Activated T-cell treated with anti-CD3 and anti-CD28 coated beads for 4 hours (primary cell): ENCODE results near the gene CORT.
A peak's percentile ranks its signal among the peaks of the same experiment; 100 is the strongest.

ENCODE experiments used
- DNase-seq: peaks from one replicate; pipeline ENCODE4 v3.0.0-alpha.2; 2020

Gene CORT

DNA sequence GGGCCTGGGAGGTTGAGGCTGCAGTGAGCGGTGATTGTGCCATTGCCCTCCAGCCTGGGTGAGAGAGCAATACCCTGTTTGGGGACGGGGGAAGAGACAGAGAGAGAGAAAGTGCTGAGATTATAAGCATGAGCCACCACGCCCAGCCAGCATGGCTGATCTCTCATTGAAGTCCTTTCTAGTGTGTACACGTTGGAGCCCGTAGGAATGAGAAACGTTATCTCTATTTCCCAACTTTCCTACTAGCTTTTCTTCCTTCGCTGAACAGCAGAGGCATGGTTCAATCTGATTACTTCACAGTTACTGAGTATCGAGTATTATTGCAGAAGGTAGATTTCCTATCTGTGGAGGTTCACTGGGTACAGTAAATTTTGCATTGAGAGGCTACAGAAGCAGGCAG is 29.5 kb downstream of the CORT start:
- no peak for DNase-seq

DNA sequence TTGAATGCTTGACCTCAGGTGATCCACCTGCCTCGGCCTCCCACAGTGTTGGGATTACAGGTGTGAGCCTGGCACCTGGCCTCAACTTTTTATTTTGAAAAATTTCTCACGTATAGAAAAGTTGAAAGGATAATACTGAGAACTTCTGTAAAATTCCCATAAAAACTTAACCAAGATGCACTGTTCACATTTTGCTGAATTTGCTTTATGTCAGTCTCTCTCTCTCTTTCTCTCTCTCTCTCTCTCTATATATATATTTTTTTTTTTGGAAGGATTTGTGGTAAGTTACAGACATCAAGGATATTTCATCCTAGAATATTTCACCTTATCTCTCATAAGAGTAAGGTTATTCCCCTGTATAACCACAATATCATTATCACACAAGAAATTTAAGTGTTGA is 30.8 kb downstream of the CORT start:
- DNase-seq: no peak

DNA sequence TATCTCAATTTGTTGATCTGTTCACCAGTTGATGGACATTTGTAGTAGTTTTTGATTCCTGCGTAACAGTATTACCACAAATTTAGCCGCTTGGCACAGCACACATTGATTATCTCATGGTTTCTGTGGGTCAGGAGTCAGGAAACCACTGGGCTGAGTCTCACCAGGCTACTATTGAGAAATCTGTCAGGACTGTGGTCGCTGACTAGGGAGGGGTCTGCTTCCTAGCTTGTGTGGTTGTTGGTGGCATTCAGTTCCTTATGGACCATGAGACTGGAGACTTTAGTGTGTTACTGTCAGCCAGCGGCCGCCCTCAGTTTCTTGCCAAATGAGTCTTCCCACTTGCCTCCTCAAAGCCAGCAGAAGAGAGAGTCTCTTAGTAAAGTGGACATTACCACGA is 34.7 kb downstream of the CORT start:
- no peak for DNase-seq

DNA sequence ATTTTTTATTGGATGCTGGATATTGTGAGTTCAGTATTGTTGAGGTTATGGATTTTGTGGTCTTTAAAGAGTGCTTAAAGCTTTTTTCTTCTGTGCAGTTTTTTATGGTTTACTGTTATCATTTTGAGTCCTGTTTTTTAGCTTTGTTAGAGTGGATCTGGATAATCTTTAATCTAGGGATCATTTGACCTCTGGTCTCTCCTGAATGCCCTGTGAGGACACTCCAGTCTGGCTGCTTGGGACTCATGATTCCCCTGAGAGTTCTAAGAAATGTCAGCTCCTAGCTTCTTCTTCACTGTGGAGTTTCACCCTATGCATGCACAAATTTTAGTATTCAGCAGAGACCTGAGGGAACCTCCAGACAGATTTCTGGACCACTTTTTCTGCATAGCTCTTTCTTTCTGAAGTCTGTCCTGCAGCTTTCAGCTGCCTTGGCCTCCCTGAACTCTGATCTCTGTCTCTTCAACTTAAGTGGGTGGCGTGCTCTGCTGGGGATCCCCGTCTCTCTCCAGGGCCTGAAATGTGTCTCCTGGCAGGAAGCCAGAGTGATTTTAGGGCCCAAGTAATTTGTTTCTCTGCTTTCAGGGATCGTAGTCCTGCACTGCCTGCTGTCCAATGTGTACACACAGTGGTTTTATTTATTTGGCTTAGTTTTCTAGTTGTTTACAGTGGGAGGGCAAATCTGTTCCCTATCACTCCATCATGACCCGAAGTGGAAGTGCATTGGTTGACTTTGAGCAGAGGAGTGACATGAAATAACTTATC is 39.6 kb downstream of the CORT start:
- no peak for DNase-seq

DNA sequence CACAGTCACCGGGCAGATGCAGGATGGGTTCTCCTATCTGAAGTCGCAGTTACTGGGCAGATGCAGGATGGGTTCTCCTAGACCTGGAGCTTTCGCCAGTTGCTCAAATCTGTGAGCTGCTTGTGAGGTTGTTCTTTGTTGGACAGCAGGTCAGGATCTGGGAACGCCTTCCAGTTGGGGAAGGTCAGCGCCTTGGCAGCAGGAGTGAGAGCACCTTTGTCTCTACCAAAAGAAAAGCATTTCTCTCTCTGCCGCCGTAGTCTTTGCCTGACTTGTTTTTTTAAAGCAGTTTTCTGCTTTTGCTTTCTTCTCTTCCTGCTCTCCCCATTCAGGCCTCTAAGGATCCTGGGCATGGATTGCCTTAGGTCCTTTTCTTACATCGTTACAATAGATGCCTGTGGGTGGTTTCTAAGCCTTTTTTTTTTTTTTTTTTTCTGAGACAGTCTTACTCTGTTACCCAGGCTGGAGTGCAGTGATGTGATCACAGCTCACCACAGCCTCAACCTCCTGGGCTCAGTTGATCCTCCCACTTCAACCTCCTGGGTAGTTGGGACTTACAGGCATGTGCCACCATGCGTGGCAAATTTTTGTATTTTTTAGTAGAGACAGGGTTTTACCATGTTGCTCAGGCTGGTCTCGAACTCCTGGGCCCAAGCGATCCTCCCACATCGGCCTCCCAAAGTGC is 40.6 kb downstream of the CORT start:
- no peak for DNase-seq

DNA sequence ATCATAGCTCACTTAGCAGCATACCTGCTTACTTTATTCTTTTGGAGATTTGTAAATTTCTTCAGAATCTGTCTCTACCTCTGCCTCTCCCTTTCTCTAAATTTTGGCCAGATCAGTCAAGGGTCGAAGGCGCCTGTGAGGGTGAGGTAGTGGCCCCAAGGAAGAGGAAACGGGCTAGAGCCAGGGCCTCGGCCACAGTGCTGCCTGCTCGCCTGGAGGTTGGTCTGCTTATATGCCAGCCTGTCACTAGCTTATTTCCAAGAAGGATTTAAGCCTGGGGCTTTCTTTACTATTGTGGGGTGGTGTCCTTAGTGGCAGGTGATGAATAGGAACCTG is 44.6 kb downstream of the CORT start:
- DNase-seq: no peak

DNA sequence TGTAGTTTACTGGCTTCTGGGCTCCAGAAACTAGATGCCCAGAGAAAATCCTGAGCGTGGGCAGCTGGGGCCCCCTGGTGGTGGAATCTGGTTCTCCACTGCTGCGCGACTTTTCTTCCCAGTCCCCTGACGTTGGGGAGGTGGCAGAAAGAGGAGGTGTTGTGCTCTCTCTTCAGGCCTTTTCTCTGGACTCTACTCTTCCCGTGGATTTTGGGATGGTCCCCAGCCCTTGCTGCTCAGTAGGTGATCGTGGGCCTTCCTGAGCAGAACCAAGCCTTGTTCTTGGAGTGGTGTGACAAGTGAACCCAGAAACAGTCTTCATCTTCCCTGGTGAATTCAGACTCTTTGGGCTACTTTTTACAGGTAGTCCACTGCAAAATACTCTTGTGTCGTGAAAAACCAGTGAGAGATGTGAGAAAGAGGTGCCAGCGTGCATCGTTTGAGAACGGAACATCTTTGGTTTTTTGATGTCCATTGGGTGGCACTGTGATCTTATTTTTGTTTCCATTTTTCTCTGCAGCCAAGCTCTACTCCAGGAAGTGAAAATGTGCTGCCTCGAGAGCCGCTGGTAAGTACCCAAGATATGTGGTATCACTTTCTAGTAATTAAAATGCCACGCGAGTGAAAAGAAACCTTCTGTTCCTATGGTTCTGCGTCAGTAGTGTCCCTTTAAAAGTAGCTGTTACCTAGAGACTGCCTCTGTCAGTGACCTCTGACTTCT is 45.1 kb downstream of the CORT start:
- peak; percentile 78 for DNase-seq

DNA sequence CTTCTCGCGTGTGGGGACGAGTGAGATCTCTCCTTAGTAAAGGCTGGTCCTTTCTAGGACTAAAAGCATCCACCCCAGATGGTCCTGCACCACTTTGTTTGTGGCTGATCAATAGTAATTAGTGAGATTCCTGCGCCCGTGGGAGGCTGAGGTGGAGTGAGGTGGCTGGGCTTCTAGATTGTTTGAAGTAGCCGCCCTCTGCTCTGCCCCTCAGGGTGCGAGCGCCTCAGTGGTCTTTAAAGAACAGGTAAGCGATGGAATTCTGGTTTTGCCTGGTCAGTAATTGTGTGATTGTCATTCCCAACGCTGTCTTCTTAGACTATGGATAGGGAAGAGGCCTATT is 45.6 kb downstream of the CORT start:
- no peak for DNase-seq

DNA sequence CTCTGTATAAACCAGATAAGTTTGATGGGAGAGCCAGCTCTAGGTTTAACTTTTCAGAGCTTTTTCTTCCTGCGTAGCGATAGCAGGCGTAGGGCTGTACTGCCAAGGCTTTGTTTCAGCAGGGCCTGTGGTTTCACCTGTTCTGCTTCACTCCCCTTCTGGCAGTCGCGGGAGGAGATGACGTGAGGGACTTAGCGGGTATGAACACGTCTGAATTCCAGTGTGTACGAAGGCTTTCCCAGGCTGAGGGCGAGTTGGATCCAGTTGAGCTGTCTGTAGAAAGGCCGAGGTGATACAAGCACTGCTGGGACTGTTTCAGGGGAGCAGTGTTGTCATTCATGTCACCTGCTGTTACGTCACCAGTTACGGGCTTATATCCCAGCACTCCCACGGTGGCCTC is 46.1 kb downstream of the CORT start:
- no peak for DNase-seq

DNA sequence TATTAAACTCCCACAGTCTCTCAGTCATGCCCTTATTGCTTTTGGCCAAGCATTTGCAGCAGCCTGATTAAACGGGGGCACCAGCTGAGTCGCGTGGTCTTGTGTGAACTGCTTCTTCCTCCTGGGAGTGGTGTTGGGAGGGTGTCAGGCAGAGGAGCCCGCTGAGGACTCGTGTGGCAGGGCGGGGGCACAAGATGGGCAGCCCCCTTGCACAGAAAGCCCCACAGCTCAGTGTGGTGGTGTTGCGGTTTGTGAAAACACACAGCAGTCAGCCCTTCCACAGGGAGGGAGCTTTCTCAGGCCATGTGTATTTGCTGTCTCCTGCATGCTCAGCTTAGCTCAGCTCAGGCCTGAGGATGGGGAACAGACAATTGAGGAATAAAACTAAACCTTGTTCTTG is 47.3 kb downstream of the CORT start:
- no peak for DNase-seq

DNA sequence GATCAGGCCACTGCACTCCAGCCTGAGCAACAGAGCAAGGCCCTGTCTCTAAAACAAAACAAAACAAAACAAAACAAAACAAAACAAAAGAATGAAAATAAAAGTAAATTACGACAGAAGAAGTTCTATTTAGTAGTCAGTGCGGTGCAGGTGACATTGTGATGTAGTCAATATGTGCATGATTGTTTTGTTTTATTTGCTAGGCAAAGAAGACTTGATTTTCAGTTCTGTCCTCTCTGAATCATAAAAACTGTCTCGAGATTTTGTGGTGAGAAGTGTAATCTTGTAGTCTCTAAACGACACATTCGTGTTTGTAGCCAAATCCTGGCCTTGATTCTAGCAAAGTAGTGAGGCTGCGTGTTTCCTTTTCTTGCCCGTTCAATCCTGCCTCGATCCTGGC is 48.4 kb downstream of the CORT start:
- DNase-seq: no peak
